Dedifferentiated amniotic fluid mesenchymal stem cell (primary cell): Measurements from ENCODE around the gene FREM1.

Source experiments
- DNase-seq: peaks from one replicate; pipeline ENCODE4 v3.0.0-alpha.2; 2016; ENCODE audit errors: extremely low spot score

The FREM1 gene

GRCh38 chr9:14706530-14707140, 203.6 kb downstream of the FREM1 start:
- no peak for DNase-seq

GRCh38 chr9:14705079-14705478, 205.1 kb downstream of the FREM1 start:
- no peak for DNase-seq

GRCh38 chr9:14704281-14704680, 205.9 kb downstream of the FREM1 start:
- no peak for DNase-seq

- DNase-seq: no peak
Observed at GRCh38 chr9:14702200-14702720, 208.0 kb downstream of the FREM1 start.

- peak; percentile 28 for DNase-seq
Observed at GRCh38 chr9:14693251-14693861, 216.9 kb downstream of the FREM1 start, which contains the start of gene ZDHHC21. Gene ZDHHC21 (minus strand): TSS chr9:14693432. CDS start chr9:14674340, 19,092 bp downstream.

- no peak for DNase-seq
Observed at GRCh38 chr9:14692470-14693250, 217.6 kb downstream of the FREM1 start.

GRCh38 chr9:14690948-14691730, 219.1 kb downstream of the FREM1 start:
- no peak for DNase-seq

GRCh38 chr9:14687042-14687719, 223.0 kb downstream of the FREM1 start:
- DNase-seq: peak; percentile 26

GRCh38 chr9:14686168-14686567, 224.1 kb downstream of the FREM1 start:
- no peak for DNase-seq
